ENCODE results near the gene NUDT1.

DNA sequence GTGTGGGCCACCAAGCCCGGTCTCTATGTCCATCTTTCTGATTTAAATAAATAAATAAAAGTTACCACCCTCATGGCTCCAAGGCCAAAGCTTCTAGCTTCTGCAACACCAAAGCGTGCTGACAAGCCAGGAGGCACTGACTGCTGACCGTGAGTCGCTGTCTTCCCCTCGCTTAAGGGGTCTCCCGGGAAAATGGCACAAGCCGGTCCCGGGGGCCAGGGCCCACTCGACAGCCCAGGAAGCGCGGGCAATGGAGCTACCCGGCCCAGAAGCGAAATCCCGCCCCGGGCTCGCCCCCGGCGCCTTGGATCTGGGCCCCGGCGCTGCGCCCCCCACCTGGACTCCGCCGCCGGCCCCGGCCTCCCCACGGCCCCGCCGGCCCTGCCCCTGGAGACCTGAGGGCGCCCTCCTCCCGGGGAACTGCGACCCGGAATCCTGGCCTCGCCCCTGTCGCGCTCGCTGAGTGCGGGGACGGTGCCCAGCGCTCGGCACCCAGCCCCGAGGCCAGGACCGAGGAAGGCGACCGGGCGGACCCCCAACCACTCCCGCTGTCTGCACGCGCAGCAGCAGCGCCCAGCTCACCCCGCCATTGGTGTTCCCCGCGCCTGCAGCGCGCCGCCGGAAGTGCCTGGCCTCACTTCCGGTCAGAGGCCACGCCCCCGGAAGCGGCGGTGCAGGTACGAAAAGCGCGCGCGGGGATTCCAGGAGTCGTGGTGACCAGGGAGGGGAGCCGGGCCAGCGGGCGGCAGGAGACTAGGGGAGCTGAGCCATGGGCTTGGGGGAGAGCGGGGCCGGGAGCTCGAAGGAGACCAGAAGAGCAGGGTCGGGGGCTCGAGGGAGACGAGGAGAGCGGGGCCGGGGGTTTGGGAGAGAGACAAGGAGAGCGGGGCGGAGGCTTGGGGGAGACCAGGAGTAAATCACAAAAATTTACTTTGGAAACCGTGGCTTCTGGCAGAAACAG, at the start of gene NUDT1, which contains the start of gene MRM2:
- TF ChIP-seq CTCF (IDR thresholded peaks at IDR 0.05) (no peak), NR3C1 (CRISPR knock-in tag; conservative IDR thresholded peaks at IDR 0.05; ENCODE audit: low read depth) (0 out of 2 replicates have a peak, but pooled peaks have one; percentile 88), ZNF671 (CRISPR knock-in tag; IDR thresholded peaks at IDR 0.05) (no peak), ETV6 (CRISPR knock-in tag; IDR thresholded peaks at IDR 0.05) (peak; percentile 93; the same call in 1 of the 2 replicates), FOXK1 (CRISPR knock-in tag; IDR thresholded peaks at IDR 0.05) (peak; percentile 91), NR2C2 (CRISPR knock-in tag; IDR thresholded peaks at IDR 0.05) (no peak)
